GM18498 (cell line): ENCODE data around the gene CCL22.
"Not testable (repeated sequence)": the region's sequence is repeated elsewhere in the genome, so short reads cannot be mapped to it uniquely, and the experiment has no call there.

ENCODE experiments used
- ATAC-seq: cut with Tn5 transposase; IDR thresholded peaks from one replicate; pipeline ENCODE4 v1.9.1; 2021; ENCODE audit warnings: mild to moderate bottlenecking, moderate library complexity; ENCODE audit not compliant: unreplicated experiment

The CCL22 gene, protein sequence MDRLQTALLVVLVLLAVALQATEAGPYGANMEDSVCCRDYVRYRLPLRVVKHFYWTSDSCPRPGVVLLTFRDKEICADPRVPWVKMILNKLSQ

DNA sequence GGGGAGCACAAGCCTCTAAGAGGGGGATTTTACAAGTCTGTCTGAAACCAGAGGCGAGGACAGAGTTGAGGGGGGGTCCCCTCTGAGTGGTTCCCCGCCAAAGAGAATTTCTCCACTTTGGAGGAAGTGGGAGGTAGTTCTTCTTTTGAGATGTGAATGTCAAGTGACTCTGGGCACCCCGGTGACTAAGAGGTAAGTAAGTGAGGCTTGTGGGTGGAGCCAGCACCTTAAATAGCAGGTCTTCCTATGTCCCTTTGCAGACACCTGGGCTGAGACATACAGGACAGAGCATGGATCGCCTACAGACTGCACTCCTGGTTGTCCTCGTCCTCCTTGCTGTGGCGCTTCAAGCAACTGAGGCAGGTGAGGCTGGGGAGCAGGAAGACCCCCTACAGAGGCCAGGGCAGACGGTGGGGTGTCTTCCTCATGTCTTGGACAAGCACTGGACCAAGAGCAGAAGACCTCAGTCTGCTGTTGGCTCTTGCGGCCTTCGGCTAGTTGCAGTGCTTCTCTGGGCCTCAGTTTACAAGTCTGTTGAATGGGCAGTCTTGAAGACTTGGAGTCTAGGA lies at the start of gene CCL22:
CCL22 (plus strand) TSS at position 257 of the 569 bp plus-strand sequence; CDS start at position 291, 34 bp downstream.
- ATAC-seq = peak; percentile 60

DNA sequence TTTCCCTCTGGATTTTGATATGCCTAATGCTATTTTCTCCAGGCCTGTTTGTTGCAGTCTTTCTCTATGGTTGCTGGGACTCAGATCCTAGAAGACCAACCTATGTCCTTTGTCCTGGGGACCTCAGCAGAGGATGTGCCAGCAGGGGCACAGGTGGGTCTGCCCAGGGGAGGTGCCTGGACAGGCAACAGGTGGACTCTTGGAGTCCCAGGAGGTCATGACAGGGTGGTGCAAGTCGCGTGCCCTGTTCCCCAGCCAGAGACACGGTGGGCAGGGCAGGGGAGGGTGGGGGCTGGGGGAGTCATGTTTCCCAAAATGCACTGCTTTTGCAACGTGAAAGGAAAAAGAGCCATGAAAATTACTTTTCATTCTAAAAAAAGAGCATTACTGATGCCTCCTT lies 47.8 kb upstream of the CCL22 start:
- no peak for ATAC-seq

DNA sequence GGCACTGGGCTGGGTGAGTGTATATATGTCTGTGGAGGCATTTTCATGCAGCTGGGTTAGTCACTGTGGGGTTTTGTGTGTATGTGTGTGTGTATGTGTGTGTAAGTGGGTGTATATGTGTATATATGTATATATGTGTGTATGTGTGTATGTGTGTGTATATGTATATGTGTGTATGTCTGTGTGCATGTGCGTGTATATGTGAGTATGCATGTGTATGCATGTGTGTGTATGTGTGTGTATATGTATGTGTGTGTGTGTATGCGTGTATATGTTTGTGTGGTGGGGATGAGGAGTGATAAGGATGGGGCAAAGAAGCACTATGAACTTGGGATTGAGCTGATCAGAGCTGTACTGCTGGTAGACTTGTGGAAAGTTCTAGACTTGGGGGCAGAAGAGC lies 45.1 kb upstream of the CCL22 start:
- no peak for ATAC-seq

DNA sequence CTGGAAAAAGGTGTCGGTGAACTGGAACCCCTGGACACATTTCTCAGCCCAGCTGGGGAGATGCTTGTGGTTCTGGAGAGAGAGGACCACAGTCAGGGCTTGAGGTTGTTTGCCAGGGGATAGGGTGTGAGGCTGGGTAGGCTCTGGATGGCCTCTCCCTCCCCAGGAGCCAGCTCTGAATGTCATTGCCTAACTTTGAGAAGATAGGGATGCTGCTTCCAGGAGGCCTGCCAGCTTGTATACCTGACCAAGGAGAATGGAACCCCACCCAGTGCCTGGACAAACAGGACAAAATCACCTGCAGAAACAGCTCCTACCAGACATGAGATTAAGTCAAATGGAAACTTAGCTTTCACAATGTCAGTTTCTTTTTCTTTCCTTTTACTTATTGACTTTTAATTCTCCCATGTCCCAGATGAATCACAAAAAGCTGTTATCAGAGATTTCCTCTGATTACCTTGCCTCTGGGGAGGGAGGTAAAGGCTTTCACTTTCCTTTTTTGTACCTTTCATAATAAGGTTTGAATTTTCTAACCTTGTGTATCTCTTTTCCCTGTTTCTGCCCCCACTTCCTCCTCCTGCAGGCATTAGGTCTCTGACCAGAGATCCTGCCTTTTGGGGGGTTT lies 44.3 kb upstream of the CCL22 start:
- no peak for ATAC-seq

DNA sequence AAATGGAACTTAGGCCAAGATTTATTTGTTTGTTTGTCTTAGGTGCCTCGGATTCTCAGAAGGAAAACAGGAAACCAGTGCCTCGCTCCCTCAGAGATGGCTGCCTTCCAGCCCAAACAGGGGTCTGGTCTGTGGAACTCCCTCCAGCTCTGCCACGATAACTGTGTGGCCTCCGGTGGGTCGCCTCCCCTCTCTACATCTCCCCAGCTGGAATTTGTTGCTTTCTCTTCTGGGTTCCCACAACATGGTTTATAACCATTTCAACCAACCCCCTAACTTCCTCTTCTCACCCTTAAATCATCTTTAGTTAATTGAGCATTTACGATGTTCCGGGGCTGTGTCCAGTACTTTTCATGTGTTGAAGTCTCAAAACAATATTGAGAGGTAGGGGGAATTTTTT lies 43.2 kb upstream of the CCL22 start:
- no peak for ATAC-seq

DNA sequence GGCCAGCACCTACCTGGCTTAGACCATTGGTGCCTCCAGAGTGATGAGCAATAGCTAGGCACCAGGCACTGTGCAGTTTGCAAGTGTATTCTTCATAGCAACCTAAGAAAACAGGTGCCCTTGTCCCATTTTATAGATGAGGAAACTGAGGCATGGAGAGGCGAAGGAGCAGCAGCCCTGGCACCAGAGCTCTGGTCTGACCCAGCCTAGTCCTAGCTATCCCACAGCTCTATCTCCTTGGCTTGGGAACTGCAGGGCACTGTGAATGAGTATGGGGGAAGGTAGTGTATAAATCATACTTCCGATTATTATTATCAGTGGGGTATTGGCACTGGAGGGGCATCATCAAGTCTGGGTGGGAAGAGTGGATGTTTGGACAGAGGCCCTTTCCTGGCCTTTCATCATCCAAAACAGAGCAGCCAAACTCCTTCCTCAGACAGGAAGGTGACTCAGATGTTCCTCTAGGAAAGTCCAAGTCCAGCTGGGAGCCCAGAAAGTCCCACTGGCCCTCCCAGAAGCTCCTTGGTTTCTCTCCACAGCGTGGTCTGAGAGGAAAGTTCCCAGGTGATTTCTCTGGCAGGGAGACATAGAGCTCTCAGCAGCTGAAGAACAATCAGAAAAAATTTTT lies 42.1 kb upstream of the CCL22 start:
- ATAC-seq = no peak

DNA sequence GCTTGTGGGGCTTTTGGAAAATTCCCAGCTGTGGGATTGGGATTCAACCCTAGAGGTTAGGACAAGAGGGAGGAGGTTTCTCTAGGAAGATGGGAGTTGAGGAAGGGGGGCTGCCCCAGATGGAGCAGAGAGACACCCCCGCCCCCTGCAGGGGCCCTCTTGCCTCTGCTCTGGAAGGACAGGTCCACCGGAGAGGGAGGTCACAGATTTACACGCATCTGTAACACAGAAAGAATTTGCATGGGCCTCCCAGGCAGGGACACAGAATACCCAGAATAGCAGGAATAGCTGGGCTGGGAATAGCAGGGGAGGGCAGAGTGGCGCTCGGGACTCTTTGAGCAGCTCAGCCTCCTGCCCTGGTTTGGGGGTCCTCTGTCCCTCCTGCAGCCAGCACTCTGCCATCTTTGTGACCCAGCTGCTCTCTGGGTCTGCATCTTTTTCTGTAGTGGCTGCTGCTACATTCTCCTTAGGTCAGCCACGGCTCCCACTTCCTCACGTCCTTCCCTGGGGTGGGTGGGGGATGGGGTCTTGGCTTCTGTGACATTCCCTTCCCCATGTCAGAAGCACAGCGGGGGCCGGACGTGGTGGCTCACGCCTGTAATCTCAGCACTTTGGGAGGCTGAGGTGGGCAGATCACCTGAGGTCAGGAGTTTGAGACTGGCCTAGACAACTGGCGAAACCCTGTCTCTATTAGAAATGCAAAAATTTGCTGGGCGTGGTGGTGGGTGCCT lies 40.2 kb upstream of the CCL22 start:
- no peak for ATAC-seq

DNA sequence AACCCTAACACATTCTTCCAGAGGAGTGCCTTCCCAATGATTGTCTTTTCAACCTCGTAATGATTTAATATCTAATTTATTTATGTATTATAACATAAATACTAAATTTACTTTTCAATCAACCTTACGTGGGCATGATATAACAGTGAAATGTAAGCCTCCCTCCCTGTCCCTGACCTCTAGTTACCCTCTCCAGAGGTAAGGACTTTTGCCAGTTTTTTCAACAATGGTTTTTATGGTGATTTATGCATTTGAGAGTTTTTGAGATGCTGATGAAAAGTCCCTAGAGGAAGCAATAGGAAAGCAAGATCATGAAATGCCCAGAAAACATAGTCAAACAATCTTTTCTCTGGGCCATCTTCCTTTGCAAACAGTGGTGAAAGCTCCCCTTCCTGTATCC lies 38.9 kb upstream of the CCL22 start:
- ATAC-seq = no peak

DNA sequence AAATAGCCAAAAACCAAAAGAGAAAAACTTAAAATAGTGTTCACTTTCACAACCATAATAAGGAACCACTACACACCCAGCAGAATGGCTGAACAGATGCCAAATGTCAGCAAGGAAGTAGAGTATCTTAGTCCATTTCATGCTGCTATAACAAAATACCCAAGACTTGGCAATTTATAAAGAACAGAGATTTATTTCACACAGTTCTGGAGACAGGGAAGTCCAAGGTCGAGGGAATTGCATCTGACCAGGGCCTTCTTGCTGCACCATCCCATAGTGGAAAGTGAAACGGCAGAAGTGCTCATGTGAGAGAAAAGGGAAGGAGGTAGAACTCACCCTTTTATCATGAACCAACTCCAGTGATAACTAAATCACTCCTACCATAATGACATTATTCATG lies 33.8 kb upstream of the CCL22 start:
- ATAC-seq = no peak

DNA sequence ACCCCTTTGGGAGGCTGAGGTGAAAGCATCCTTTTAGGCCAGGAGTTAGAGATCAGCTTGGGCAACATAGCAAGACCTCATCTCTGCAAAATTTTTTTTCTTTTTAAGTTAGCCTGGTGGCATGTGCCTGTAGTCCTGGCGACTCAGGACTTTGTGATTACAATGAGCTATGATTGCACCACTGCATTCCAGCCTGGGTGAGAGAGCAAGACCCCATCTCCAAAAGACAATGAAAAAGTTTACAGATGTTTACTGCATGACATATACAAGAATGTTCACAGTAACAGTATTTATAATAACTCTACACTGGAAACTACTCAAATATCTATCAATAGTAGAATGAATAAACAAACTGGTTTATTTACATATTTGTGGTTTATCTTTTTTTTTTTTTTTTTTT lies 33.1 kb upstream of the CCL22 start:
- no peak for ATAC-seq

DNA sequence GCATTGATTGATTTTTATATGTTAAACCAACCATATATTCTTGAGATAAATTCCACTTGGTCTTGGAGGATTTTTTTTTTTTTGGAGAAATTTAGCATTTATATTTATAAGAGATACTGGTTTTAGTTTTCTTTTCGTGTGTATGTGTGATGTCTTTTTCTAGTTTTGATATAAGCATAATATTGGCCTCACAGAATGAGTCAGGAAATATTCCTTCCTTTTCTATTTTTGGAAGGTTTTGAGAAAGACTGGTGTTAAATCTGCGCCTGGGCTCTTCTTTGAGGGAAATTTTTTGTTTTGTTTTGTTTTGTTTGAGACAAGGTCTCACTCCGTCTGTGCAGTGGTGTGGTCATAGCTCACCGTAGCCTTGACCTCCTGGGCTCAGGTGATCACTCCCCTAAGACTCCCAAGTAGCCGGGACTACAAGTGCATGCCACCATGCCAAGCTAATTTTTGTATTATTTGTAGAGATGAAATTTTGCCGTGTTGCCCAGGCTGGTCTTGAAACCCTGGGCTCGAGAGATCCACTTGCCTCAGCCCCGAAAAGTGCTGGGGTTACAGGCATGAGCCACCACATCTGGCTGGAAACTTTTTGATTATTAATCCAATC lies 28.8 kb upstream of the CCL22 start:
- no peak for ATAC-seq

DNA sequence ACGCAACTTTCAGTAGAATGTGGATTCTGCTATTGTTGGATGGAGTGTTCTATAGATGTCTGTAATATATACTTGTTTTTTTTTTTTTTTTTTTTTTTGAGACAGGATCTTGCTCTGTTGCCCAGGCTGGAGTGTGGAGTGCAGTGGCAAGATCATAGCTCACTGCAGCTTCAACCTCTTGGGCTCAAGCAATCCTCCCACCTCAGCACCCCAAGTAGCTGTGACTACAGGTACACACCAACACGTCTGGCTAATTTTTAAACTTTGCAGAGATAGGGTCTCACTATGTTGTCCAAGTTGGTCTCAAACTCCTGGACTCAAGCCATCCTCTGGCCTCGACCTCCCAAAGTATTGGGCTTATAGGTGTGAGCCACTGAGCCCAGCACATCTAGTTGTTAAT lies 27.2 kb upstream of the CCL22 start:
- ATAC-seq = no peak

DNA sequence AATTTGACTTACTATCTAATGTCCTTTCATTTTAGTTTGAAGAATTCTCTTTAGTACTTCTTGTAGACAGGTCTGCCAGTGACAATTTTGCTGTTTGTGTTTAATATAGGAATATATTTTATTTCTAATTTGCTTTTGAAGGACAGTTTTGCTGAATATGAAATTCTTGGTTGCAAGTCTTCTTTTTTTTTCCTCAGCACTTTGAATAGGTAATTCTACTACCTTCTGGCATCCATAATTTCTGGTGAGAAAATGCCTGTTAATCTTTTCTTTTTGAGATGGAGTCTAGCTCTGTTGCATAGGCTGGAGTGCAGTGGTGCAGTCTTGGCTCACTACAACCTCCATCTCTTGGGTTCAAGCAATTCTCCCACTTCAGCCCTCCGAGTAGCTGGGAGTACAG lies 25.2 kb upstream of the CCL22 start:
- no peak for ATAC-seq

DNA sequence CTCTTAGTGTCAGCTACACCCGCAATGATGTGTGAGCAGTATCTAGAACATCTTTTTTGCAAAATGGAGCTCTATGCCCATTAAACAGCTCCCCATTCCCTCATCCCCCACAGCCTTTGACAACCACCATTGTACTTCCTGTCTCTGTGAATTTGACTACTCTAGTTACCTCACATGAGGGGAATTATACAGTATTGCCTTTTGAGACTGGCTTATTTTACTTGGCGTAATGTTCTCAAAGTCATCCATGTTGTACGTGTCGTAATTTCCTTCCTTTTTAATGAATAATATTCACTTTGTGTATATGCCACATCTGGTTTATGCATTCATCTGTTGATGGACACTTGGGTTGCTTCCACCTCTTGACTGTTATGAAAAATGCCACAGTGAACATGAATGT lies 23.2 kb upstream of the CCL22 start:
- no peak for ATAC-seq

DNA sequence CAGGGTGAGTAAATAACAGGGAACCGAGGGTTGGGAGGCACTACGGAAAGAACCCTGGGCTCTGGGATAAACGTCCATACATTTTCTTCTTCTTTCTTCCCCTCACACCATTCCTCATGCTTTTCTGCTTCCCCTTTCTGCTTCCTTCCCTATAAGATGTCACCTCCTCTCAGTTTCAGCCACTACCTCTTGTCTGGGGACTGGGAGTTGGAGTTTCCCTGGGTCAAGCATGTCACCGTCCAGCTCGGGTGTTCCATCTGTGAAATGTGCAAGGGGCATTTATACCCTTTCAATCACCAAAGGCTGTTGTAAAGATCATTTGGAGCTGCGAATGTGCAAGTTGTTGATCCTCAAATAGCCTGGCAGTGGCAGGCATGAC lies 17.5 kb upstream of the CCL22 start:
- no peak for ATAC-seq

DNA sequence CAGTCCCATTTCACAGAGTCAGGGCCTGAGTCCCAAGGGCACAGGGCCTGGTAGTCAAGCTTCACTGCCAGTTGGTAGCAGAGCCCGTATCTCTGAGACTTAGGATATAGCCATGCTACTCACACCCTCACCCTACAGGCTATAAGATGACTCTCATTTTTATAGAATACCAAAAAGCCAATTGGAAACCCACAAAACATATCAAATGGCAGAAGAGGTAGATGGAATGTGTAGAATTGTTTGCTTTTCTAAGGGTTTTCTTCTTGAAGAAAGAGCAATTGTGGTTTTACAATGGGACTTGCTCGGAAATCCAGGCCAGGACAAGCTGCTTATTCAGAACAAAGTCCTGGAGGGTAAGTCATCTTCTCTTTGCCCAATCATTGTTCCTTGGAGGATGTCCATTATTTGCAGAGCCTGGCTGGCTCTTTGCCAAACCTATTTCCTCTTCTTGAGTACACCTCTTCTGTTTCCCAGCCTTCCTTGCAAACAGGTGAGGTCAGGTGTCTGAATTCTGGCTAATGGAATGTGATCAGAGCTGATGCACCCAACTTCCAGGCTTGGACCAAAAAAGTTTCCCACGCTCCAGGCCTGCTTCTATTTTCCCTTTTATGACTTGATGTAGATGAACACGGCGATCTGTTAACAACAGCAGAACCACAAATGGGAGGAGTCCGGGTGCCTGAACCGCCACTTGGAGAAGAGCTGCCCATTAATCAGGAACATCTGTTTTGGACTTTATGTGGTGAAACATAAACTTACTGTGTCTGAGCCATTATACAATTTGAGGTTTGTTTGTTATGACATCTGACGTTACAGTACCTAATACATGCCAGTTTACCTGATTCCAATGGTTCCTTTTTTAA lies 16.9 kb upstream of the CCL22 start:
- no peak for ATAC-seq

DNA sequence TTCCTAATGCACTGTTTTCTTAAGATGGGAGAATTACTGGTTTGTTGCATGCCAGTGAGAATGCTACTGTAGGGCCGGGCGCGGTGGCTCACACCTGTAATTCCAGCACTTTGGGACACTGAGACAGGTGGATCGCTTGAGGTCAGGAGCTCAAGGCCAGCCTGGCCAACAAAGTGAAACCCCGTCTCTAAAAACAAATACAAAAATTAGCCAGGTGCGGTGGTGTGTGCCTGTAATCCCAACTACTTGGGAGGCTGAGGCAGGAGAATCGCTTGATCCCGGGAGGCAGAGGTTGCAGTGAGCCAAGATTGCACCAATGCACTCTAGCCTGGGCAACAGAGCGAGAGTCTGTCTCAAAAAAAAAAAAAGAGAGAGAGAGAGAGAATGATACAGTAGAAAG lies 16.0 kb upstream of the CCL22 start:
- ATAC-seq = not testable (repeated sequence)

DNA sequence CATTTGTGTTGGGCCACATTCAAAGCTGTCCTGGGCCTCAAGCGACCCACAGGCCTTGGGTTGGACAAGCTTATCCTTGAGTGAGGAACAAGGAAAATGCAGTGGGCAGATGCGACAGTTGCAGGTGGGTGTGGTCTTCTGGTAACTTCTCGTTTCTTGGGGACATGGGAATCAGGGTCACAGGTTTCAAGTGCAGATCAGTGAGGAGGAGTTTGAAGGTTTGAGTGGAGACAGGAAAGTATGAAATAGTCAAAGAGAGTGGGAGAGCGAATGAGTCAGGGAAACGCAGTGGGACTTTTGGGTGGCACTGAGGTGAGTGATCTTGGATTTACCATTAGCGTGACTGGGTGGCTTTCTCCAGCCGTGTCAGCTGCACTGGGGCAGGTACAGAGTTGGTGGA lies 15.4 kb upstream of the CCL22 start:
- ATAC-seq = no peak

DNA sequence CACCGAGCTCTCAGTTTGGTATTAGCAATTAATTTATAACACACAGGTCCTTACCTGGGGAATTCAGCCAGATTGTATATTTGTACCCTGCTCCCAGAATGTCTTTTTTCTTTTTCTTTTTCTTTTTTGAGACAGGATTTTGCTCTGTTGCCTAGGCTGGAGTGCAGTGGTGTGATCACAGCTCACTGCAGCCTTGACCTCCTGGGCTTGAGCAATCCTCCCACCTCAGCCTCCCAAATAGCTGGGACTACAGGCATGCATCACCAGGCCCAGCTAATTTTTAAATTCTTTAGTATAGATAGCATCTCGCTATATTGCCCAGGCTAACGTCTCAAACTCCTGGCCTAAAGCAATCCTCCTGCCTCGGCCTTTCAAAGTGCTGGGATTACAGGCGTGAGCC lies 14.5 kb upstream of the CCL22 start:
- ATAC-seq = not testable (repeated sequence)

DNA sequence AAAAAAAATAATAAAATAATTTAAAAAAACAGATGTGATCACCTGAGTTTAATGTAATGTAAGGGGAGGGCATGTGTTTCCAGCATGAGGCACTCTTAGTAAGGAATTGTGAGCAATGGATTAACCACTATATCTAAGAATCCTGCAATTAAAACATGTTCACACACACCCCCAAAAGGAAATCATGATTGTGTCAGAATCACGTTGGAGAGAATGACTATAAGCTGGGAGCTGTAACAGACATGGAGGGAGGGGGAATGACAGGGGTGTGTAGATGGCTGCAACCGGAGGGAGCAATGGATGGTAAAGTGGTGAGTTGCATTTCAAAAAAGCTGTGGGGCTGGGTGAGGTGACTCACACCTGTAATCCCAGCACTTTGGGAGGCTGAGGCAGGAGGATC lies 13.6 kb upstream of the CCL22 start:
- no peak for ATAC-seq
